ENCODE results near the gene GTF3C1.

DNA sequence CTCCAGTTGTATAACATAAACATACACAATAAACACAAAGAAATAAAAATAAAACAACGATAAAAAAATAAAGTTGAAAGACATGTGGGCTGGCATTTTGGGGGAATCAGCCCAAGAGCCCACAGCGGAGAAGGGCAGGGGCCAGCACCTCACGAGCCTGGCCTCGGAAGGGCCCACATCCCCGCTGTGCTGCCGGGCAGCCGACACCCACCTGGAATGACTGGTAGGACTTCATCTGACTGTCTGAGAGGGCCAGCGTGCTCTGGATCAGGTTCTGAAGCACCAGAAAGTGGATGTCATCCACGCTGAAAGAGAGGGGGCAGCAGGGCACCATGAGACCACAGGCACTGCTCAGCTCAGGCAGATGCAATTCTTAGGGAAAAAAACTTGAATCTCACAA, 73.5 kb downstream of the GTF3C1 start:
- TF ChIP-seq, protein P1, sequence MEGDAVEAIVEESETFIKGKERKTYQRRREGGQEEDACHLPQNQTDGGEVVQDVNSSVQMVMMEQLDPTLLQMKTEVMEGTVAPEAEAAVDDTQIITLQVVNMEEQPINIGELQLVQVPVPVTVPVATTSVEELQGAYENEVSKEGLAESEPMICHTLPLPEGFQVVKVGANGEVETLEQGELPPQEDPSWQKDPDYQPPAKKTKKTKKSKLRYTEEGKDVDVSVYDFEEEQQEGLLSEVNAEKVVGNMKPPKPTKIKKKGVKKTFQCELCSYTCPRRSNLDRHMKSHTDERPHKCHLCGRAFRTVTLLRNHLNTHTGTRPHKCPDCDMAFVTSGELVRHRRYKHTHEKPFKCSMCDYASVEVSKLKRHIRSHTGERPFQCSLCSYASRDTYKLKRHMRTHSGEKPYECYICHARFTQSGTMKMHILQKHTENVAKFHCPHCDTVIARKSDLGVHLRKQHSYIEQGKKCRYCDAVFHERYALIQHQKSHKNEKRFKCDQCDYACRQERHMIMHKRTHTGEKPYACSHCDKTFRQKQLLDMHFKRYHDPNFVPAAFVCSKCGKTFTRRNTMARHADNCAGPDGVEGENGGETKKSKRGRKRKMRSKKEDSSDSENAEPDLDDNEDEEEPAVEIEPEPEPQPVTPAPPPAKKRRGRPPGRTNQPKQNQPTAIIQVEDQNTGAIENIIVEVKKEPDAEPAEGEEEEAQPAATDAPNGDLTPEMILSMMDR (IDR thresholded peaks at IDR 0.05), result no peak
- TF ChIP-seq POLR2A (IDR thresholded peaks at IDR 0.05), result no peak

All from breast epithelium (tissue), 3 donors.